Left kidney (tissue), 2 donors: Measurements from ENCODE around the gene RASGEF1C. TPM values are rescaled to one million over a fixed set of nuclear protein-coding genes. Genes with fewer than 3 reads are reported as not detected.

Experiments
- DNase-seq: peaks from one replicate; pipeline ENCODE4 v3.0.0-alpha.2; 2013
- polyA plus RNA-seq: library from polyadenylated mRNA; unstranded; fragments of 120-200 nt; gene quantifications from one replicate; pipeline ENCODE4 v1.2.1, GENCODE V29; 2013; ENCODE audit not compliant: insufficient read length

The RASGEF1C gene
- polyA plus RNA-seq, 1 donor, result 0.27 TPM

- DNase-seq, result no peak
Measured at GRCh38 chr5:180119903-180120236, 89.1 kb downstream of the RASGEF1C start.

- DNase-seq, result no peak
Measured at GRCh38 chr5:180119031-180119902, 89.7 kb downstream of the RASGEF1C start.

GRCh38 chr5:180118391-180118791 lies 90.6 kb downstream of the RASGEF1C start:
- DNase-seq, result no peak

- DNase-seq, result no peak
Measured at GRCh38 chr5:180117000-180117725, 91.8 kb downstream of the RASGEF1C start.

- no peak for DNase-seq
Measured at GRCh38 chr5:180116077-180116999, 92.7 kb downstream of the RASGEF1C start.

- DNase-seq, result no peak
Measured at GRCh38 chr5:180115326-180116076, 93.5 kb downstream of the RASGEF1C start.

- DNase-seq, result no peak
Measured at GRCh38 chr5:180114304-180115003, 94.6 kb downstream of the RASGEF1C start.

GRCh38 chr5:180113660-180114303 lies 95.2 kb downstream of the RASGEF1C start:
- no peak for DNase-seq

- DNase-seq, result no peak
Measured at GRCh38 chr5:180112181-180112861, 96.7 kb downstream of the RASGEF1C start.

GRCh38 chr5:180111273-180112002 lies 97.6 kb downstream of the RASGEF1C start:
- DNase-seq, result no peak

- no peak for DNase-seq
Measured at GRCh38 chr5:180109920-180110319, 99.1 kb downstream of the RASGEF1C start.

- no peak for DNase-seq
Measured at GRCh38 chr5:180107005-180107404, 102.0 kb downstream of the RASGEF1C start.

GRCh38 chr5:180105827-180106312 lies 103.1 kb downstream of the RASGEF1C start:
- no peak for DNase-seq

- DNase-seq, result no peak
Measured at GRCh38 chr5:180104168-180104530, 104.9 kb downstream of the RASGEF1C start.

- DNase-seq, result no peak
Measured at GRCh38 chr5:180103487-180104167, 105.4 kb downstream of the RASGEF1C start.

- no peak for DNase-seq
Measured at GRCh38 chr5:180102636-180103035, 106.4 kb downstream of the RASGEF1C start.

- no peak for DNase-seq
Measured at GRCh38 chr5:180101451-180102105, 107.4 kb downstream of the RASGEF1C start.
